Mesenchymal stem cell (in vitro differentiated cells and primary cell): ENCODE results near the gene NBEAL1.
"Not testable (repeated sequence)": the region's sequence is repeated elsewhere in the genome, so short reads cannot be mapped to it uniquely, and the experiment has no call there.

Experiments used
- DNase-seq: peaks from one replicate; pipeline ENCODE4 v3.0.0-alpha.2; 2013
- H2AFZ ChIP-seq: one replicate; pipeline ENCODE4 v1.6.1; 2013; ENCODE audit warnings: low read depth, mild to moderate bottlenecking, control low read depth, inconsistent platforms, low read length, moderate library complexity
- H2AK5ac ChIP-seq: 2 replicates; pipeline ENCODE4 v1.6.1; 2013; ENCODE audit warnings: low read length, moderate library complexity, mild to moderate bottlenecking, inconsistent platforms; ENCODE audit not compliant: severe bottlenecking
- H2BK120ac ChIP-seq: one replicate; pipeline ENCODE4 v1.6.1; 2013; ENCODE audit warnings: low read depth, mild to moderate bottlenecking, inconsistent platforms, low read length, moderate library complexity
- H2BK12ac ChIP-seq, 2 experiments: one replicate each; pipeline ENCODE4 v1.6.1; 2013; ENCODE audit warnings: inconsistent platforms in 2 of 2, low read length in 2 of 2, mild to moderate bottlenecking in 2 of 2, moderate library complexity in 2 of 2, control low read depth in 1 of 2
- H2BK15ac ChIP-seq: one replicate; pipeline ENCODE4 v1.6.1; 2013; ENCODE audit warnings: mild to moderate bottlenecking, low read depth, inconsistent platforms; ENCODE audit not compliant: poor library complexity, severe bottlenecking
- H2BK5ac ChIP-seq: 2 replicates; pipeline ENCODE4 v1.6.1; 2013; ENCODE audit warnings: low read depth, mild to moderate bottlenecking, low read length, control low read depth, inconsistent platforms; ENCODE audit not compliant: poor library complexity, severe bottlenecking
- H3K14ac ChIP-seq, 2 experiments: one replicate each; pipeline ENCODE4 v1.6.1; 2013; ENCODE audit warnings: inconsistent platforms in 2 of 2, low read length in 2 of 2, control low read depth in 1 of 2, mild to moderate bottlenecking in 1 of 2, moderate library complexity in 1 of 2
- H3K18ac ChIP-seq, 2 experiments: one replicate each; pipeline ENCODE4 v1.6.1; 2013; ENCODE audit warnings: inconsistent platforms in 2 of 2, low read length in 2 of 2, control low read depth in 1 of 2, low read depth in 1 of 2, mild to moderate bottlenecking in 1 of 2
- H3K23ac ChIP-seq, 2 experiments: one replicate each; pipeline ENCODE4 v1.6.1; 2013; ENCODE audit warnings: inconsistent platforms in 2 of 2, low read length in 2 of 2, mild to moderate bottlenecking in 2 of 2, moderate library complexity in 2 of 2, control low read depth in 1 of 2
- H3K27ac ChIP-seq: 2 replicates; pipeline ENCODE4 v1.5.1; 2013; ENCODE audit warnings: mild to moderate bottlenecking, moderate library complexity, low read length, control low read depth, inconsistent platforms; ENCODE audit not compliant: poor library complexity, severe bottlenecking
- H3K27me3 ChIP-seq, 2 experiments: 2 replicates each; pipeline versions ENCODE4 v1.6.1 to v1.7.0; 2013; ENCODE audit warnings: low read length in 2 of 2, mild to moderate bottlenecking in 2 of 2, moderate library complexity in 2 of 2, control low read depth in 1 of 2, inconsistent platforms in 1 of 2; ENCODE audit not compliant: control insufficient read depth in 1 of 2, insufficient read depth in 1 of 2
- H3K36me3 ChIP-seq, 2 experiments: 2 replicates each; pipeline versions ENCODE4 v1.6.1 to v1.7.0; 2013; ENCODE audit warnings: low read length in 2 of 2, control low read depth in 1 of 2, inconsistent platforms in 1 of 2, low read depth in 1 of 2, mild to moderate bottlenecking in 1 of 2; ENCODE audit not compliant: insufficient read depth in 2 of 2, control insufficient read depth in 1 of 2
- H3K4ac ChIP-seq, 2 experiments: one replicate each; pipeline ENCODE4 v1.6.1; 2013; ENCODE audit warnings: inconsistent platforms in 2 of 2, low read length in 2 of 2, mild to moderate bottlenecking in 2 of 2, moderate library complexity in 2 of 2, control low read depth in 1 of 2, low read depth in 1 of 2
- H3K4me1 ChIP-seq: 2 replicates; pipeline ENCODE4 v1.6.1; 2013; ENCODE audit warnings: low read depth, low read length, control low read depth; ENCODE audit not compliant: control insufficient read depth, insufficient read depth
- H3K4me2 ChIP-seq: 2 replicates; pipeline ENCODE4 v1.6.1; 2013; ENCODE audit warnings: low read length, mild to moderate bottlenecking, inconsistent platforms; ENCODE audit not compliant: poor library complexity, severe bottlenecking
- H3K4me3 ChIP-seq, 2 experiments: 2 replicates each; pipeline versions ENCODE4 v1.5.1 to v1.7.0; 2013; ENCODE audit warnings: low read length in 2 of 2, mild to moderate bottlenecking in 2 of 2, control low read depth in 1 of 2, low read depth in 1 of 2; ENCODE audit not compliant: insufficient read depth in 1 of 2
- H3K79me1 ChIP-seq: replicated peaks from 2 replicates; pipeline ENCODE4 v1.6.1; 2013; ENCODE audit warnings: mild to moderate bottlenecking, control low read depth, low read length, inconsistent platforms; ENCODE audit not compliant: poor library complexity, severe bottlenecking
- H3K9ac ChIP-seq: 2 replicates; pipeline ENCODE4 v1.7.0; 2013; ENCODE audit warnings: mild to moderate bottlenecking, low read length, moderate library complexity
- H3K9me3 ChIP-seq: 2 replicates; pipeline ENCODE4 v1.7.0; 2013; ENCODE audit warnings: mild to moderate bottlenecking, low read length; ENCODE audit not compliant: control insufficient read depth
- H4K8ac ChIP-seq: one replicate; pipeline ENCODE4 v1.6.1; 2013; ENCODE audit warnings: inconsistent platforms, mild to moderate bottlenecking, low read length, moderate library complexity
- H4K91ac ChIP-seq: one replicate; pipeline ENCODE4 v1.6.1; 2013; ENCODE audit warnings: mild to moderate bottlenecking, low read length, inconsistent platforms
- WGBS: methylation state at CpG from one replicate; pipeline ENCODE4 v1.1.7; 2013; ENCODE audit warnings: mixed read lengths; 5-methylcytosine and 5-hydroxymethylcytosine counted together

Gene NBEAL1

GRCh38 chr2:203190547-203190946 lies 175.9 kb downstream of the NBEAL1 start:
- not testable (repeated sequence) for H2BK12ac ChIP-seq, H2AFZ ChIP-seq, H4K8ac ChIP-seq, DNase-seq, H3K27ac ChIP-seq, H3K9me3 ChIP-seq, H2BK120ac ChIP-seq, H3K4ac ChIP-seq, H3K14ac ChIP-seq, H2AK5ac ChIP-seq, H3K4me3 ChIP-seq, H3K4me2 ChIP-seq, H3K4me1 ChIP-seq, H2BK15ac ChIP-seq, H3K18ac ChIP-seq, H3K79me1 ChIP-seq, H3K27me3 ChIP-seq, H2BK5ac ChIP-seq, H4K91ac ChIP-seq, H3K9ac ChIP-seq, H3K23ac ChIP-seq
- no CpG with 5 or more reads among the region's 17 CpGs for WGBS
- peaks cover 7 to 81% of the 10 kb centered on the region in 2 experiments for H3K36me3 ChIP-seq

GRCh38 chr2:203191026-203191425 lies 176.4 kb downstream of the NBEAL1 start:
- H4K91ac ChIP-seq, H3K27me3 ChIP-seq: not testable (repeated sequence)
- 98% methylated on average over 6 of the region's 6 CpGs for WGBS

GRCh38 chr2:203191961-203192360 lies 177.3 kb downstream of the NBEAL1 start:
- 100% methylated on average over 2 of the region's 3 CpGs for WGBS

More at GRCh38 chr2:203191026-203191425, 176.4 kb downstream of the NBEAL1 start:
- not testable (repeated sequence) for H3K9ac ChIP-seq, H4K8ac ChIP-seq, H3K23ac ChIP-seq, H2AK5ac ChIP-seq, H3K18ac ChIP-seq, H2BK5ac ChIP-seq, H3K4me2 ChIP-seq, H2AFZ ChIP-seq, H2BK120ac ChIP-seq, H3K4me3 ChIP-seq, H2BK15ac ChIP-seq, H3K4me1 ChIP-seq, H2BK12ac ChIP-seq, H3K4ac ChIP-seq, H3K9me3 ChIP-seq, H3K79me1 ChIP-seq, DNase-seq, H3K14ac ChIP-seq, H3K27ac ChIP-seq
- peaks cover 7 to 81% of the 10 kb centered on the region in 2 experiments for H3K36me3 ChIP-seq

GRCh38 chr2:203195331-203196036 lies 180.8 kb downstream of the NBEAL1 start:
- H3K9me3 ChIP-seq, result no peaks in the 10 kb centered on the region
- H3K27ac ChIP-seq, result no peak overlapping the region
- H3K9ac ChIP-seq, result no peak overlapping the region
- H4K8ac ChIP-seq, result no peak overlapping the region
- WGBS, result 89% methylated on average over 5 of the region's 5 CpGs
- H2BK5ac ChIP-seq, result no peak overlapping the region
- no peaks in the 10 kb centered on the region for H3K27me3 ChIP-seq
- H2AFZ ChIP-seq, result no peak overlapping the region
- H2BK120ac ChIP-seq, result no peak overlapping the region
- DNase-seq, result no peak
- no peak overlapping the region for H3K23ac ChIP-seq
- H3K14ac ChIP-seq, result no peak overlapping the region
- no peak overlapping the region for H3K4me2 ChIP-seq
- H3K4ac ChIP-seq, result no peak overlapping the region
- H2BK15ac ChIP-seq, result no peak overlapping the region
- peaks cover 4% of the 10 kb centered on the region for H3K79me1 ChIP-seq
- peaks cover 17 to 77% of the 10 kb centered on the region in 2 experiments for H3K36me3 ChIP-seq
- no peak overlapping the region for H3K18ac ChIP-seq
- H2AK5ac ChIP-seq, result no peak overlapping the region
- no peaks in the 10 kb centered on the region for H3K4me1 ChIP-seq
- no peak overlapping the region for H4K91ac ChIP-seq
- H2BK12ac ChIP-seq, result no peak overlapping the region
- no peak overlapping the region for H3K4me3 ChIP-seq

More at GRCh38 chr2:203191961-203192360, 177.3 kb downstream of the NBEAL1 start:
- Histone ChIP-seq H3K9me3 (no peaks in the 10 kb centered on the region), H2BK12ac (no peak overlapping the region), H3K23ac (no peak overlapping the region), H3K27ac (no peak overlapping the region), H3K4me3 (no peak overlapping the region), H2BK5ac (no peak overlapping the region), H3K79me1 (peaks cover under 1% of the 10 kb centered on the region), H3K14ac (no peak overlapping the region), H3K18ac (no peak overlapping the region), H3K4me1 (no peaks in the 10 kb centered on the region), H3K36me3 (peaks cover 6 to 83% of the 10 kb centered on the region in 2 experiments), H2BK120ac (no peak overlapping the region), H2BK15ac (no peak overlapping the region), H3K4ac (no peak overlapping the region), H3K27me3 (no peaks in the 10 kb centered on the region), H4K8ac (no peak overlapping the region), H3K9ac (no peak overlapping the region), H4K91ac (no peak overlapping the region), H2AFZ (no peak overlapping the region), H2AK5ac (no peak overlapping the region), H3K4me2 (no peak overlapping the region)
- no peak for DNase-seq
